GM12873 (cell line): ENCODE results near the gene NPEPL1.

Experiments
- CTCF ChIP-seq: IDR thresholded peaks from 2 replicates; pipeline ENCODE4 v1.5.1; 2012; ENCODE audit warnings: low read depth, mild to moderate bottlenecking, moderate library complexity, low read length, control low read depth; ENCODE audit not compliant: insufficient read depth; ENCODE audit errors: missing control alignments

NPEPL1 gene

GRCh38 chr20:58688414-58688813 lies 4.2 kb upstream of the NPEPL1 start:
- TF ChIP-seq CTCF = no peak

- no peak for TF ChIP-seq CTCF
Measured at GRCh38 chr20:58688840-58689239, 3.8 kb upstream of the NPEPL1 start.

DNA sequence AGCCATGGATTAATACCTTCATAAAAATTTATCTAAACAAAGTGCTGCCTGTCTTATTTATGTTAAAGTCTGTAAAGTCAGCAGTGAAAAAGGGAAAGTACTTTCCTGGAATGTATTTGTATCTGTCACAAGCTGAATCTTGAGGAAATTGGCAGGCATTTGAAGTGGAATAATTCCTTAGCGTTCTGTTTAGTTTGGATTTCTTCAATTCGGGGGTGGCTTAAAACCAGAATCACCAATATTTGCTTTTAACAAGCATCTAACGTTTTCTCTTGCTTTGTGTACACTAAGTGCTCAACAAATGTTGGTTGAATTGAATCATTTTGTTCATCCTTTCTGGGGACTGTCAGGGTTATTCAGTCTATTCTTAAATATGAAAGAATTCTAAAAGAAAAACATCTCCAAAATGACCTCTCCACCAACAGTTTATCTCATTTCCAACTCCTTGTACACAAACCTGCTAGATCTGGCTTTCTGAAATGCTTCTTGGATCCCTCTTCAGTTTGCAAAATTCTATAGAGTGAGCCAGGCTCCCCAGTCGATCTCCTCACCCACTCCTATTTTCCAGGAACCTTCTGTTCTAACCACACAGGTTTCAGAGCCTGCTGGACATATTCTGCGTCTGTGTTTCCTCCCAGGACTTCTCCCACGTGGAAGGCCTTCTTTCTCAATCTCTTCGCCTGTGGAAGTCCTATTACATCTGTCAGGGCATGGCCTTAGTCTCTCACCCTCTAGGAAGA lies 2.0 kb upstream of the NPEPL1 start:
- TF ChIP-seq CTCF = no peak

GRCh38 chr20:58691773-58692578 lies 624 bp upstream of the NPEPL1 start:
- TF ChIP-seq CTCF = no peak

GRCh38 chr20:58693226-58694006 lies 816 bp downstream of the NPEPL1 start:
- TF ChIP-seq CTCF = peak; percentile 2

DNA sequence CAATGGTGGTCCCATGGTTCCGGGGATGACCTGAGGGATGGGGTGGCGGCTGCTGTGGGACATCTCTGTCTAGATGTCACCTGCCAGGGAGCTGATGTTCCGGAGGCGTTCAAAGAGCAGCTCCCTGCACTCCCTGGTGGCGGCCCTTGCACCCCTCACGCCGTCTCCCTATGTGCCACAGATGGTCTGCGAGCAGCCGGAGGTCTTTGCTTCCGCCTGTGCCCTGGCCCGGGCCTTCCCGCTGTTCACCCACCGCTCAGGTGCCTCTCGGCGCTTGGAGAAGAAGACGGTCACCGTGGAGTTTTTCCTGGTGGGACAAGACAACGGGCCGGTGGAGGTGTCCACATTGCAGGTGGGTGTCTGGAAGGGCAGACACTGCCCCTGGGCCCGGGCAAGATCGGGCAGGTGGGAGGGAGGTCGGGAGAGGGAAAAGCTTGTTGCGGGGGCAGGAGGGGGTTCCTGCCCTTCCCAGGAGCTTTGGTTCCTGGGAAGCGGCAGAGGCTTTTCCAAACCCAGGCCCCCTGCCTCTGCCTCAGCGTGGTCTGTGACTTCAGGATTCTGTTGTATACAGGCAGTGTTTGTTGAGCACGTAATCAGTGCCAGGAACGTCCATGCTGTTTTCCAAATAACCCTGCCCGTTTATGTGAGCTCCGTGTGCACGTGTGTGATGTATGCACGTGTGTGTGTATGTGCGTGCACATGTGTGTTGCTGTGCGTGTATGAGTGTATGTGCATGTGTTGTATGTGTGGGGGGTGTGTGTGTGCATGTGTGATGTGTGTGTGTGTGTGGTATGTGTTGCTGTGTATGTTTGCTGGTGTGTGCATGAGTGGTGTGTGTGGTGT lies 1.9 kb downstream of the NPEPL1 start:
- no peak for TF ChIP-seq CTCF
